Astrocyte (in vitro differentiated cells and primary cell): Measurements from ENCODE around the gene NFATC1.

Source experiments
- CTCF ChIP-seq: IDR thresholded peaks from 2 replicates; pipeline ENCODE4 v1.5.1; 2011; ENCODE audit warnings: low read depth, mild to moderate bottlenecking, inconsistent platforms, low read length, moderate library complexity; ENCODE audit not compliant: insufficient read depth
- EZH2 ChIP-seq: IDR thresholded peaks from 2 replicates; pipeline ENCODE4 v1.6.1; 2012; ENCODE audit warnings: mild to moderate bottlenecking, low read length, inconsistent platforms; ENCODE audit not compliant: insufficient read depth

- TF ChIP-seq CTCF = no peak
- no peak for TF ChIP-seq EZH2
These were observed 151.8 kb downstream of the NFATC1 start for GRCh38 chr18:79547413-79548076.
